ENCODE results near the gene GPR108. TPM values are rescaled to one million over a fixed set of nuclear protein-coding genes. Genes with fewer than 3 reads are reported as not detected.

Gene GPR108
- polyA plus RNA-seq, 1 of the 3 experiments (the other 2 are of a cell fraction), result 54.2 TPM

- Histone ChIP-seq H3K9ac (no peak overlapping the region), H3K9me3 (no peaks in the 10 kb centered on the region), H3F3A (replicated peaks; ENCODE audit: insufficient read depth) (no peaks in the 10 kb centered on the region), H4K20me1 (ENCODE audit: insufficient read depth) (no peaks in the 10 kb centered on the region), H3K27me3 (ENCODE audit: insufficient read depth) (peaks cover 17% of the 10 kb centered on the region; the same call in 1 of the 2 replicates), H3K27ac (ENCODE audit: low read depth in 2 of 2, low read length in 1 of 2) (no peak overlapping the region), H3K4me1 (ENCODE audit: control insufficient read depth in 1 of 2, insufficient read depth in 2 of 2, low read depth in 1 of 2, low read length in 1 of 2) (no peaks in the 10 kb centered on the region), H3K36me3 (replicated peaks in 1 of 2; ENCODE audit: control insufficient read depth in 1 of 2, insufficient read depth in 2 of 2, low read length in 1 of 2) (no peaks in the 10 kb centered on the region), H3K4me2 (no peak overlapping the region), H3K79me2 (ENCODE audit: insufficient read depth) (no peaks in the 10 kb centered on the region), H3K4me3 (ENCODE audit: low read depth in 2 of 2, low read length in 1 of 2) (no peak overlapping the region), H3K9me2 (no peaks in the 10 kb centered on the region), H2AFZ (ENCODE audit: low read depth) (no peak overlapping the region)
- no peak for DNase-seq
- TF ChIP-seq TCF12 (IDR thresholded peaks at IDR 0.05) (no peak), SIN3A (IDR thresholded peaks at IDR 0.05; ENCODE audit: borderline replicate concordance, low read depth, low read length) (no peak), FOSL2 (IDR thresholded peaks at IDR 0.05; ENCODE audit: borderline replicate concordance, low read depth) (no peak), GATA2 (CRISPR knock-in tag; IDR thresholded peaks at IDR 0.05) (no peak), TAF1 (IDR thresholded peaks at IDR 0.05; ENCODE audit: borderline replicate concordance, low read depth, low read length) (no peak), ELF1 (IDR thresholded peaks at IDR 0.05) (no peak), CTCF (IDR thresholded peaks at IDR 0.05) (no peak), RXRA (IDR thresholded peaks at IDR 0.05; ENCODE audit: borderline replicate concordance, low read depth) (no peak)
- POLR2A ChIA-PET, result no interaction called here
- 28% methylated on average over 4 of the region's 4 CpGs for WGBS (ENCODE audit: low lambda C conversion rate)
- CTCF ChIA-PET, result no interaction called here
Observed at GRCh38 chr19:6683971-6684370, 53.4 kb downstream of the GPR108 start.

- no peak for DNase-seq
- H3K9me2 ChIP-seq, result no peaks in the 10 kb centered on the region
- H3K9ac ChIP-seq, result no peak overlapping the region
- POLR2A ChIA-PET, result no interaction called here
- 9% methylated on average over 3 of the region's 3 CpGs for WGBS (ENCODE audit: low lambda C conversion rate)
- no peaks in the 10 kb centered on the region for H3K4me1 ChIP-seq (ENCODE audit: control insufficient read depth in 1 of 2, insufficient read depth in 2 of 2, low read depth in 1 of 2, low read length in 1 of 2)
- H3K4me2 ChIP-seq, result no peak overlapping the region
- TF ChIP-seq YY1 (IDR thresholded peaks at IDR 0.05; ENCODE audit: low read depth) (no peak), FOXJ3 (CRISPR knock-in tag; IDR thresholded peaks at IDR 0.05) (no peak)
- H3K9me3 ChIP-seq, result no peaks in the 10 kb centered on the region
- H3K27me3 ChIP-seq (ENCODE audit: insufficient read depth), result peaks cover 17% of the 10 kb centered on the region; the same call in 1 of the 2 replicates
- CTCF ChIA-PET, result interaction anchor here (1.2 kb wide), 1 partner anchor 635 kb away, joined by 3 read pairs; no protein-coding TSS in a partner anchor
- no peaks in the 10 kb centered on the region for H3K79me2 ChIP-seq (ENCODE audit: insufficient read depth)
- no peak overlapping the region for H3K4me3 ChIP-seq (ENCODE audit: low read depth in 2 of 2, low read length in 1 of 2)
- H2AFZ ChIP-seq (ENCODE audit: low read depth), result no peak overlapping the region
- H4K20me1 ChIP-seq (ENCODE audit: insufficient read depth), result no peaks in the 10 kb centered on the region
- H3F3A ChIP-seq (replicated peaks; ENCODE audit: insufficient read depth), result no peaks in the 10 kb centered on the region
- H3K27ac ChIP-seq (ENCODE audit: low read depth in 2 of 2, low read length in 1 of 2), result no peak overlapping the region
- no peaks in the 10 kb centered on the region for H3K36me3 ChIP-seq (replicated peaks in 1 of 2; ENCODE audit: control insufficient read depth in 1 of 2, insufficient read depth in 2 of 2, low read length in 1 of 2)
Observed at GRCh38 chr19:6682607-6683128, 54.7 kb downstream of the GPR108 start.

- Histone ChIP-seq H3K9me3 (no peaks in the 10 kb centered on the region), H3K9ac (no peak overlapping the region), H3K4me2 (no peak overlapping the region), H3K9me2 (no peaks in the 10 kb centered on the region), H4K20me1 (ENCODE audit: insufficient read depth) (no peaks in the 10 kb centered on the region), H3K4me3 (ENCODE audit: low read depth in 2 of 2, low read length in 1 of 2) (no peak overlapping the region), H3K4me1 (ENCODE audit: control insufficient read depth in 1 of 2, insufficient read depth in 2 of 2, low read depth in 1 of 2, low read length in 1 of 2) (peaks cover 0 to 1% of the 10 kb centered on the region in 2 experiments; a peak in 1 of 4 replicates), H3K27me3 (ENCODE audit: insufficient read depth) (peaks cover 16% of the 10 kb centered on the region; the same call in 1 of the 2 replicates), H3K79me2 (ENCODE audit: insufficient read depth) (no peaks in the 10 kb centered on the region), H3K27ac (ENCODE audit: low read depth in 2 of 2, low read length in 1 of 2) (no peak overlapping the region), H2AFZ (ENCODE audit: low read depth) (no peak overlapping the region), H3F3A (replicated peaks; ENCODE audit: insufficient read depth) (no peaks in the 10 kb centered on the region), H3K36me3 (replicated peaks in 1 of 2; ENCODE audit: control insufficient read depth in 1 of 2, insufficient read depth in 2 of 2, low read length in 1 of 2) (no peaks in the 10 kb centered on the region)
- 8% methylated on average over 1 of the region's 1 CpG for WGBS (ENCODE audit: low lambda C conversion rate)
- POLR2A ChIA-PET, result no interaction called here
- CTCF ChIA-PET, result no interaction called here
- no peak for DNase-seq
- TF ChIP-seq EZH2phosphoT487 (IDR thresholded peaks at IDR 0.05; ENCODE audit: borderline replicate concordance, low read depth), result no peak
- TF ChIP-seq USF1 (IDR thresholded peaks at IDR 0.05; ENCODE audit: borderline replicate concordance, low read depth), result no peak
- TF ChIP-seq PBX3 (IDR thresholded peaks at IDR 0.05), result no peak
- no peak for TF ChIP-seq NRF1 (IDR thresholded peaks at IDR 0.05; ENCODE audit: low read depth, low read length)
- no peak for TF ChIP-seq NFIC (IDR thresholded peaks at IDR 0.05; ENCODE audit: borderline replicate concordance)
- TF ChIP-seq EP300 (IDR thresholded peaks at IDR 0.05; ENCODE audit: borderline replicate concordance in 1 of 2, low read depth in 1 of 2, low read length in 1 of 2), result no peak
- TF ChIP-seq SIN3A (IDR thresholded peaks at IDR 0.05; ENCODE audit: borderline replicate concordance, low read depth, low read length), result no peak
- no peak for TF ChIP-seq RFX5 (IDR thresholded peaks at IDR 0.05; ENCODE audit: low read length)
- no peak for TF ChIP-seq POLR2AphosphoS5 (IDR thresholded peaks at IDR 0.05; ENCODE audit: low read depth, low read length)
- no peak for TF ChIP-seq YY1 (IDR thresholded peaks at IDR 0.05; ENCODE audit: low read depth)
Observed at GRCh38 chr19:6680141-6680540, 57.2 kb downstream of the GPR108 start.

Data from SK-N-SH (cell line).